GM21717 (cell line): ENCODE measurements around the gene GRID1.

ENCODE experiments used
- ATAC-seq: cut with Tn5 transposase; IDR thresholded peaks from one replicate; pipeline ENCODE4 v1.9.1; 2021; ENCODE audit warnings: mild to moderate bottlenecking, moderate library complexity; ENCODE audit not compliant: unreplicated experiment

GRID1 gene

GRCh38 chr10:85600026-85600743, 766.4 kb downstream of the GRID1 start:
- no peak for ATAC-seq

DNA sequence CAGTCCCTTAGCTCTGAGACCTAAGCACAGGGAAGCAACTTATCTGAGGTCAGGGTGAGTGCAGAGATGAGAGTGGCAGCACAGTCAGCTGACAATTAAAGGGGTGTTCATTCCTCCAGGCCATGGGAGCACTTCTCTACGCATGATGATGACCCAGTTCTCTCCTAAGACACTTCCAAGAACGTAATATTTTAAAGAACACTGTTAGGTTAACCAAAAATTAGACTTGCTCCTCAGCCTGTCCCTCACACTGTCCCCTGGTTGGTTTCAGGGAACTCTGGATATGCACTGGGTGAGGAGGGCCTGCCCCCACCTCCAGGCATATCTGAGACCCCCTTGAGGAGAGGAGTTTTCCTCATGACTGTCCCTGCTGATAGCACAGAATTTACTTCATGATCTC, 767.5 kb downstream of the GRID1 start:
- no peak for ATAC-seq

DNA sequence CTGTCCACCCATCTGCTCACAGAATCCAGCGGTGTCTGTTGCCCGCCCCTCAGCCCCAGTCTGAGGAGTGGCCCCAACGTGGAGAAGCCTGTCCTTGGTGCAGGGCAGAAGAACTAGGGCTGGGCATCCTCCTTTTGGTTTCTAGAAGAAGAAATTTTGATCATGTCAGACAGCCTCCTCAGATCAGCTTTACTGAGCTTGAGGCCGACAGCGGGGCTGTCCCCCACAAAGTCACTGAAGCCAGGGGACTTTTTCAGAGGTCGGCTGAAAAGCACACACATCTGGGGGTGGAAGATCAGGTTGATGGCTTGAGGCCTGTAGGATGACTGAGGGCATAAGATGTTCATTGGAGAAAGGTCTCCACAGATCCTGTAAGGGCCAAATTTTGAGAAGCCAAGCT, 767.9 kb downstream of the GRID1 start:
- ATAC-seq = no peak

DNA sequence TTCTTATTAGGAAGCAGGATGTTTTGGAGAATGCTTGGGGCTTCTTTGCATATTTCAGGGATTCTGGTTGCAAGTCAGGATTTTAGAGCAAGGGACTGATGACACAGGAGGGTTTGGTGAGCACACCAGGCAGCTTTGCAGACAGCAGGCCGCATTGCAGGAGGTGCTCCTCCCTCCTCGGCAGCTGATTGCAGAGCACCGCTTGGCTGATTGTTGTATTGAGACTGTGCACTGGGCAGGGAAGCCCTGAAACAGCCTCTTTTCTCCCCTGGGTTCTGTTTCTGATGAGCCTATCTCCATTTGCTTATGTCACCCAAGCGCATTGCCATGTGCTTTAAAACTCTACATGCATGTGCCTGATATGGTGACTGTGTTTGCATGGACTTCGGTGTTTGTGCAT, 769.6 kb downstream of the GRID1 start:
- no peak for ATAC-seq

DNA sequence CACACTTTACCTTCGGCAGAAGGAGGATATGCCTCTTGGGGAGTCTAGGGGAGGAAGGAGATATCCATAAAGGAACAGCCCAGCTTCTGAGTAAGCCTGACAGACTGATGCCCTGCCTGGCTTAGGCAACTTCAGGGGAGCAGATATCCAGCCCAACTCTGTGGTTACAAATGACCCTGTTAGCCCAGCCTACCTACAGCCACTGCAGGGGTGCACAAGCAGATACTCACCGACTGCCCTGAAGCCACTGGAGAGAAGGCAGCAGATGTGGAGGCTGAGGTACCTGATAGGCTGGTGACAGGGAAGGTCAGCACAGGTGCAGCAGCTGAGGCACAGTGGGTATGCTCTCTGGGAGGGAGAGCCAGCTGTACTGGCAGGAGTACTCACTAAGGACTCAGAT, 770.2 kb downstream of the GRID1 start:
- no peak for ATAC-seq

GRCh38 chr10:85594239-85594638, 772.4 kb downstream of the GRID1 start:
- no peak for ATAC-seq

GRCh38 chr10:85593226-85593772, 773.3 kb downstream of the GRID1 start:
- ATAC-seq = no peak

GRCh38 chr10:85581371-85581770, 785.2 kb downstream of the GRID1 start:
- no peak for ATAC-seq

DNA sequence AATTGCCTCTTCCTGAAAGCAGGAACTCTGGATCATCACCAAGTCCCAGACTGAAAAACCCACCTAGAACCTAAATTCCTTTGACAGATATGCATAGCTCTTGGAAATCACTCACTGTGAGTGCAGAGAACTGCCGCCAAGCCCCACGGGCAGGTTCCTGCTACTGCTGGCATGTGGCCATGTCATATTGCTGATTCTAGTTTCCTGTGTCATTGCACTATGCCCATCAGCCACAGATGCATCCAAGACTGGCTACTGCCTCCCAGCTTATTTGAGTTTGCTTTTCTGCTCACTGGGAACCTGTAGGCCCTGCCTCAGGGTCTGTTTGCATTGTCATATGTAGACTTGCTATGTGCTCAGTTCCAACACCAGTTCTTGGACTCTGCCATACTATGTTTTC, 786.0 kb downstream of the GRID1 start:
- no peak for ATAC-seq

DNA sequence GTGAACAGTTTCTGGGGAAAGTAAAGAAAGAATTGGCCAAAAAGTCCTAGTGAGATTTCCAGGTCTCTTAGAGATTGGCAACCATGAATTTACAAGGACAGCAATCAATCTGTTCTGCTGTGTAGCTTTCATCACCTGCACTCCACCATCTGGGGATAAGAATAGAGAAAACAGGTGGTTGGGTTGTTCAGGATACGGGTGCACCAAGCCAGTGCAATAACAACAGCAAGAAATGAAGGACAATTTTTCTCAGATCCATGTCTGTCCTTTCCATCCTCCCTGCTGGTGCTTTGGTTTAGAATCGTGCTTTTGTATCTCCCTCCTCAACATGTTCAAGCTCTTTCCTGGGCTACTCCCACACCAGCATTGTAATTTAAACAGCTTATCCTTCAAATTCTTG, 787.7 kb downstream of the GRID1 start:
- ATAC-seq = no peak

DNA sequence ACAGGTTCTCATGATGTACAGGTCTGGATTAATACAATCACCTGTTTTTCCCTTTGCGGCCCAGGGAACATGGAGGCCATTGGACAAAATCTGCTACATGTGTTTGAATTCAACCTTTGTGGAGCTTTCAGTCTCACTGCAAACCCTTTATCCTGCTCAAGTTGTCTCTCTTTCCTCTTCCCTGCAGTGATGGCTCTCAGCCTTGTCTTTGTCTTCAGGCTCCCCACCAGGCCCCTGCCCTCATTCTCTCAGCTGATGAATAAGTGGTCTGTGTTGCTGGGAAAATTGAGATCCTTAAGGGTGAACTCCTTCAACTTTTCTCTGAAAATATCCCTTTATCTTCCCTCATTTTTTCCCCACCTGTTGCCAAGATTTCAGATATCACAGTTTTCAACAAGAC, 791.2 kb downstream of the GRID1 start:
- ATAC-seq = no peak

- ATAC-seq = no peak
These were observed 795.7 kb downstream of the GRID1 start for GRCh38 chr10:85570871-85571270.

DNA sequence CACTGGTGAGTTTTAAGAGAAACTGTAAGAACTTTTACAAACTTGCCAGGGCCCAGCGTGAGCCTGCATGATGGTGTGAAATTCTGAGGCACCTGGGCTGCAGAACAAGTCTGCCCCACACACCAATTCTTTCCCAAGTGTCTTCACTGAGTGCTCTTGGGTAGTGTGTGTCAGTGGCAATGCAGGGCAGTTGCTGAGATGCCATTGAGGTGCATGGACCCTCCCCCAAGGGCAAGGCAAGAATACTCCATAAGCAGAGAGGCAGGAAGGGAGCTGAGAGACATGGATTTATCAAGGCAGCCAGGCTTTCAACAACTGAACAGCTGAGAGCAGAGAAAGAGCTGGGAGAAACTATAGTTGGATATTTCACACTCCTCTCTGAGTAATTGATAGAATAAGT, 801.2 kb downstream of the GRID1 start:
- no peak for ATAC-seq

- ATAC-seq = no peak
These were observed 808.1 kb downstream of the GRID1 start for GRCh38 chr10:85558533-85558932.

- no peak for ATAC-seq
These were observed 808.9 kb downstream of the GRID1 start for GRCh38 chr10:85557706-85558105.

DNA sequence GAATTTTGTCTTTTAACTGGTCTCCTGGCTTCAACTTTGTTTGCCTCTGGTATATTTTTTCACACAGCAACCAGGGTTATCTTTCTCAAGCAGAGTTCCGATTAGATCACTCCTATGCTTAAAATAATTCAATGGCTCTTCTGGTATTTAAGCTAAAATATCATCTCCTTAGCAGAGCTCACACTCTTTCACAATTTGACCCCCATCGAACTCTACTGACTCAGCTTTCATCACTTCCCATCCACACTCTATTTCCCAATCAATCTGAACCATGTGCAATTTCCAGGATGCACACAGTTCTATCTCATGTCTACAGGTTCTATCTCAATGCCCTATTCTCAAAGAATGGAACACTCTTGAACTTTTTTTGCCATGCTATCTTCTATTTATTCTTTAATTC, 809.5 kb downstream of the GRID1 start:
- ATAC-seq = no peak
